Spinal cord (tissue), 10 donors: ENCODE results near the gene RAD51B. TPM values are rescaled to one million over a fixed set of nuclear protein-coding genes. Genes with fewer than 3 reads are reported as not detected.

Experiments used
- DNase-seq, 6 donors: peaks; one replicate each; pipeline versions ENCODE4 v3.0.0 to v3.0.0-alpha.2; 2013 to 2015; ENCODE audit warnings: low spot score in 6 of 6, low read depth in 4 of 6
- H3K27ac ChIP-seq: one replicate; pipeline ENCODE4 v1.5.1; 2013; ENCODE audit warnings: low read depth, low read length, control low read depth
- H3K27me3 ChIP-seq: one replicate; pipeline ENCODE4 v1.6.1; 2013; ENCODE audit warnings: low read length; ENCODE audit not compliant: control insufficient read depth, insufficient read depth
- H3K36me3 ChIP-seq: one replicate; pipeline ENCODE4 v1.6.1; 2013; ENCODE audit warnings: low read length; ENCODE audit not compliant: control insufficient read depth, insufficient read depth
- H3K4me1 ChIP-seq: one replicate; pipeline ENCODE4 v1.6.1; 2013; ENCODE audit warnings: low read length; ENCODE audit not compliant: control insufficient read depth, insufficient read depth
- H3K4me3 ChIP-seq: one replicate; pipeline ENCODE4 v1.5.1; 2013; ENCODE audit warnings: low read depth, low read length, control low read depth
- H3K9me3 ChIP-seq: one replicate; pipeline ENCODE4 v1.6.1; 2013; ENCODE audit warnings: low read length; ENCODE audit not compliant: control insufficient read depth, insufficient read depth
- WGBS: methylation state at CpG from one replicate; pipeline ENCODE4 v1.1.5; 2013; ENCODE audit warnings: missing lambda C conversion rate; ENCODE audit not compliant: insufficient coverage; 5-methylcytosine and 5-hydroxymethylcytosine counted together
- polyA plus RNA-seq, 2 donors: library from polyadenylated mRNA; unstranded; fragments of 120-200 nt; gene quantifications; one replicate each; pipeline ENCODE4 v1.2.1, GENCODE V29; 2013; ENCODE audit not compliant: insufficient read length in 2 of 2
- total RNA-seq, 2 donors: library from RNA; depleted of rRNA in 1 of 2; stranded (reverse); fragments of 120-200 nt in 1 of 2; fragments of >200 nt in 1 of 2; gene quantifications; one replicate each; pipeline versions ENCODE4 v1.2.3 to v1.2.4, GENCODE V29; 2013 to 2014
- donor health status: healthy.

RAD51B gene
- total and polyA plus RNA-seq, 4 donors, result 5.7 to 28.9 (median 14.4) TPM

DNA sequence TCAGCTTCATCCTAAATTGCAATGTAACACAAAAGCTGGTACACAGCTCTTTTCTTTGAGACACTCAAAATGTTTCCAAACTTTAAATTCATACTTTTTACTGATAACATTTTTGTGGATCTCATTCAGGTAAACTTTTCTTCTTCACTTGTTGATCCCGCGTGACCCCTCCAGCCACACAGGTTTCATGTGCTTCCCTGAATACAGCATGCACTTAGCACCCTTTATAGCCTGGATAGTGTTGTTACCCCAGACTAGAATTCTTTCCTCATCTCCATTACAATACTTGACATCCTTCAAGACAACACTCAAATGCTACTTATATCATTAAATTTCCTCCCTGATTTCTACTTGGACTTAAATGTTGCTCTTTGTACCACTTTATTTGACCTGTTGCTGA, 373.4 kb downstream of the RAD51B start:
- H3K27ac ChIP-seq, result no peak overlapping the region
- WGBS, result 80% methylated on average over 2 of the region's 2 CpGs
- H3K36me3 ChIP-seq, result no peaks in the 10 kb centered on the region
- DNase-seq, result no peak
- no peaks in the 10 kb centered on the region for H3K9me3 ChIP-seq
- H3K4me3 ChIP-seq, result no peak overlapping the region
- H3K27me3 ChIP-seq, result no peaks in the 10 kb centered on the region
- no peaks in the 10 kb centered on the region for H3K4me1 ChIP-seq

DNA sequence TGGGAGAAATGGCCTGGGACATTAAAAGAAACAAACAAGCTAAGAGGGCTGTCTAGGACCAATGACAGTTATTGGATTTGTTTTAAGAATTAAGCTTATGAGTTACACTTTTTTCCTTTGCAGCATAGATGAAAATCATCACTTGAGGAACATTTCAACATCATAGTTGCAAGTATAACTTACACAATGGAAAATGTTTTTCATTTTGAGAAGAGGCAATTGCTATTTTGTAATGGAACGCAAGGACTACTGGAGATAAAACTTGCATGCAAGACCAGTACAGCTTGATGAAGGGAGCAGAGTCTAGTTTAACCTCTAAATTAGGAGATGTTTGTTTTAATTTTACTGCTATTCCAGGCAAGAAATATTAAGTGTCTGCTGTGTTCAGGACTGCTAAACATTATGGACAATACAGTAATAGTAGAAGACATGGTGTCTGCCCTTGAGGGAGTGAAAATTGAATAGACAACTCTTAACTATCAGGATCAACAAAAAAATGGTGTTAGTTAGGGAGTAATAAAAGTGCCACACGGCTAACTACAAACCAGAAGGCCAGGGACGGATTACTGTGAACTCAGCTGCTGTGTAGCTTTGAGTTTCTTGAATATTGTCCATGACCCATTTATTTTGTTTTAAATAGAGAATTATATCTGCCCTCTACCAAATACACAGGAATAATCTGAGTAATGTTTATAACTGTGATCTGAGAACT, 374.5 kb downstream of the RAD51B start:
- Histone ChIP-seq H3K4me3 (no peak overlapping the region), H3K27me3 (no peaks in the 10 kb centered on the region), H3K27ac (no peak overlapping the region), H3K4me1 (no peaks in the 10 kb centered on the region), H3K36me3 (no peaks in the 10 kb centered on the region), H3K9me3 (no peaks in the 10 kb centered on the region)
- WGBS, result 91% methylated on average over 1 of the region's 3 CpGs
- no peak for DNase-seq

DNA sequence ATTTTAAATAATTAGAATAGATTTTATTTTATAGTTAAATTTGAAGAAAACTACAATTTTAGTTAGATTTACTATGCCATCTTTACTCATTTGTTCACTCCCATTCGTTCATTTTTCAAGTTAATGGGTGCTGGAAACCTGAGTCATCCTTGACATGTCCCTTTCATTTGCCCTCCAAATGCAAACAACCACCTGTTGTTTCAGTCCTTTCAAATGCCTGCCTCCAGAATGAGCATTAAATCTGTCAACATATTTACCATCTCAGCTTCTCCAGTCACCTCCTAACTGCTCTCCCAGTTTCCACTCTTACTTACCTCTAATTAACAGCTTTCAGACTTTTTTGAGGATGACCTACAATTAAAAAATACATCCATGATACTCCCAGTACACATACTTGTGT, 375.5 kb downstream of the RAD51B start:
- Histone ChIP-seq H3K27me3 (no peaks in the 10 kb centered on the region), H3K27ac (no peak overlapping the region), H3K4me1 (no peaks in the 10 kb centered on the region), H3K36me3 (no peaks in the 10 kb centered on the region), H3K4me3 (no peak overlapping the region), H3K9me3 (no peaks in the 10 kb centered on the region)
- no peak for DNase-seq
- 0% methylated on average over 1 of the region's 1 CpG for WGBS

DNA sequence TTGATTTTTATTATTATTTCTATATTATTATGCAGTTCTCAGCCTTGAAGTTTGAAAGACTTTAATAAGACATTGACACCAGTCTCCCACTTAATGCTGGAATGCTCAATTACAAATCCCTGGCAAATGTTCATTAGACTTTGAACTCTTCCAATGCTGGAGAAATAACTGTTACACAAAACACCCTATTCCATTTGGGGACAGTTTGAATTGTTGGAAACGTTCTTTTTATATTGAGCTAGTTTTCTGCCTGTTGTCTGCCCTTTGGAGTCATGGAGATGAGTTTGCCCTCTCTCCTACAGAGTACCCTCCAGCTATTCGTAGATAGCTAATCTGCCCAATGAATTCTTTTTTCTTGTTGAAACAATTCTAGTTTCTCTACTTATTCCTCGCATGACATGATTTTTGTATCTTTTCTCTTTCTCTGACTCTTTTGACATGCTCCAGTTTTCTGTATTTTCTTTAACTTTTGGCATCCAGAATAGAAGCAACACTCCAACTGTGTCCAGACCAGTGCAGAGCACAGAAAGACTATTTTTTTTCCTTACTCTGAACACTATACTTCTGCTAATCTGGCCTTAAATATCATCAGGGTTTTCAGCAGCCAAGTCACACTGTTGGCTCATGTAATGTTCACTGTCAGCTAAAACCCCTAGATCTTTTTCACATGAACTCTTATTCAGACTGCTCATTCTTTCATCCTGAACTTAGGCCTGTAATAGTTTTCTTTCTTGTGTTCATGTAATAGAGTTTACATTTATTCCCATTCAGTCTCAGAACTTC, 379.3 kb downstream of the RAD51B start:
- no peaks in the 10 kb centered on the region for H3K4me1 ChIP-seq
- peak overlapping the region; percentile 74 for H3K27ac ChIP-seq
- H3K9me3 ChIP-seq, result no peaks in the 10 kb centered on the region
- DNase-seq, result peak in 1 of 6 donors; percentile 47
- no peak overlapping the region for H3K4me3 ChIP-seq
- WGBS, result 65% methylated on average over 2 of the region's 3 CpGs
- no peaks in the 10 kb centered on the region for H3K27me3 ChIP-seq
- H3K36me3 ChIP-seq, result no peaks in the 10 kb centered on the region

DNA sequence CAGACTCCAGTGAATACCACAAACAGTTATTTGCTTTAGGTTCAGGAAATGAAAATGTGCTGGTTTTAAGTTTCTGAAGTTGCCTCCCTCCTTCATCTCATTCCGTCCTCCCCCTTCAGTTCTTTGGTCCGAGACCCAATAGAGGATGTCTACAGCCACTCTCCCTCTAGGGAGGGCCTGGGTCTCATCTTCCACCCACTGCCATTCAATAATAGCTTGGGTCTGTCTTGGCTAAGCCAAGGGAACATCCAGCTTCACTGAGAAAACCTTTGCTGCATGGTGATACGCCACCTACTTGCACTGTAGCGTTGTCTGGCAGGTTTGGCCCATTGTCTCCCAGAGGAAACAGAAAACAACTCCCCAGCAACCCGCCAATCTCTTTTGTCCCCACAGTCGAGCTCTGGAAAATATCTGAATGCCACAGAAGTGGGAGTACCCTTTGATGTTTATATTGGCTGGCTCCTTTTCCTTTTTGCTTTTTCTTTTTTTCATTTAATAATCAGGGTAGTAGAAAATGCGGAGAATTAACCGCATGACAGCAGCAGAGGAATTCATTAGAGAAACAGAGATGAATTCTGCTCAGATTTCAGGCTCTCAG, 380.1 kb downstream of the RAD51B start:
- Histone ChIP-seq H3K36me3 (no peaks in the 10 kb centered on the region), H3K27me3 (no peaks in the 10 kb centered on the region), H3K27ac (peak overlapping the region; percentile 74), H3K4me1 (no peaks in the 10 kb centered on the region), H3K4me3 (no peak overlapping the region), H3K9me3 (no peaks in the 10 kb centered on the region)
- 33% methylated on average over 5 of the region's 8 CpGs for WGBS
- peak in 2 of 6 donors; percentile 46 to 66 for DNase-seq

DNA sequence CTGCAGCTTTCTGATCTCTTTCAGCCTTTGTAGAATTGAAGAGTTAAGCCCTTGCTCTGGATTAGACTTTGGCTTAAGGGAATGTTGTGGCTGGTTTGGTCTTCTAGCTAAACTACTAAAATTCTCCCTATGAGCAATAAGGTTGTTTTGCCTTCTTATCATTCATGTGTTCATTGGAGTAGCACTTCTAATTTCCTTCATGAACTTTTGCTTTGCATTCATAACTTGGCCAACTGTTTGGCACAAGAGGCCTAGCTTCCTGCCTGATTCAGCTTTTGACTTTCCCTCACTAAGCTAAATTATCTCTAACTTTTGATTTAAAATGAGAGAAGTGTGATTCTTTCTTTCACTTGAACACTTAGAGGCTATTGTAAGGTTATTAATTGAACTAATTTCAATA, 384.3 kb downstream of the RAD51B start:
- Histone ChIP-seq H3K4me1 (no peaks in the 10 kb centered on the region), H3K27ac (no peak overlapping the region), H3K4me3 (no peak overlapping the region), H3K9me3 (no peaks in the 10 kb centered on the region), H3K27me3 (no peaks in the 10 kb centered on the region), H3K36me3 (no peaks in the 10 kb centered on the region)
- DNase-seq, result no peak

DNA sequence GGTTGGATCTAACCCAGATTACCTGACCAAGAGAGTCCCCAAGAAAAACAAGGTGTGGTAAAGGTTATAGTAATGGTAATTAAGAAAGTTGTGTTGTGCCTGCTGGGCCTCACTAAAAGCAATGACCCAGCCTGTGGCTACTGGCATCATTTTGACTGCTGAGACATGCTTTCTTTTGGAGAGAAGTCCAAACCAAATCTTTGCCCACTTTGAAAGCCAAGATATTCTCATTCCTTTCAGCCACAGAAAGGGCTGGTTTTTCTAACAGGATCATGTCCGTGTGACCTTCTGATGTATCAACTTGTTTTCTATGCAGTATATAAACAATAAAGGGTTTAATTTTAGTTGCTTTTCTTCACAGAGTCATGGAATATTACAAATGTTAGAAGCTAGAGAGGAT, 388.6 kb downstream of the RAD51B start:
- Histone ChIP-seq H3K9me3 (no peaks in the 10 kb centered on the region), H3K27ac (no peak overlapping the region), H3K4me3 (no peak overlapping the region), H3K4me1 (no peaks in the 10 kb centered on the region), H3K36me3 (no peaks in the 10 kb centered on the region), H3K27me3 (no peaks in the 10 kb centered on the region)
- WGBS, result no CpG with 5 or more reads among the region's 1 CpG
- no peak for DNase-seq

DNA sequence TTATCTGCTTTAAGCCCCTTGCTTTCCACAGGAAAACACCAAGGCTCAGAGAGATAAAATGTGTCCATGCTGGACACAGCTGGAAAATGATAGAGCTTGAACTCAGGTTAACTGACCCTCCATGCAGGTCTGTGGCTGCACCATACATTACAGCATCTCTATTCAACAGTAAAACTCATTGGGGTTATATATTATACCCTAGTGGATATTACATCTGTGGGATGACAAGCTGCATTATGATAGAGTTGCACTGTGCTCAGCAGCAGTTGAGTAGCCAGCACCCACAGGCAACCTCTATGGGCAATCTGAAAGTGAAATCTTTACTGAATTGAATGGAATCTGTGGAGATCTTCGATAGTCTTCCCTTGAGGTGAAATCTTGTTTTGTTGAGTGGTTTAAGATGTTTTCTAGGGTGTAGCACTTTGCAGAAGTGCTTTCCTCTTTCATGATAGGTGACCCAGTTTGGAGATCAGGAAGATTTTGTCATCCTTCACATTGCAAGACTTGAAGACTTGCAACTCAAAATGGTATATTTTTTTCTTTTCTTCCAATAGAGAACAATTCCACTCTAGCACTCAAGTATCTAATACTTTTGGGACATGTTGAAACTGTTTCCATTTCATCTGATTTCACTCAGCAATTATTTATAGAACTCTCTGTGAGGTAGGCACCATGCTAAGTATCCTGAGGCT, 389.2 kb downstream of the RAD51B start:
- H3K27me3 ChIP-seq, result no peaks in the 10 kb centered on the region
- WGBS, result no CpG with 5 or more reads among the region's 1 CpG
- no peaks in the 10 kb centered on the region for H3K4me1 ChIP-seq
- H3K36me3 ChIP-seq, result no peaks in the 10 kb centered on the region
- H3K4me3 ChIP-seq, result no peak overlapping the region
- no peak for DNase-seq
- H3K9me3 ChIP-seq, result no peaks in the 10 kb centered on the region
- H3K27ac ChIP-seq, result no peak overlapping the region

DNA sequence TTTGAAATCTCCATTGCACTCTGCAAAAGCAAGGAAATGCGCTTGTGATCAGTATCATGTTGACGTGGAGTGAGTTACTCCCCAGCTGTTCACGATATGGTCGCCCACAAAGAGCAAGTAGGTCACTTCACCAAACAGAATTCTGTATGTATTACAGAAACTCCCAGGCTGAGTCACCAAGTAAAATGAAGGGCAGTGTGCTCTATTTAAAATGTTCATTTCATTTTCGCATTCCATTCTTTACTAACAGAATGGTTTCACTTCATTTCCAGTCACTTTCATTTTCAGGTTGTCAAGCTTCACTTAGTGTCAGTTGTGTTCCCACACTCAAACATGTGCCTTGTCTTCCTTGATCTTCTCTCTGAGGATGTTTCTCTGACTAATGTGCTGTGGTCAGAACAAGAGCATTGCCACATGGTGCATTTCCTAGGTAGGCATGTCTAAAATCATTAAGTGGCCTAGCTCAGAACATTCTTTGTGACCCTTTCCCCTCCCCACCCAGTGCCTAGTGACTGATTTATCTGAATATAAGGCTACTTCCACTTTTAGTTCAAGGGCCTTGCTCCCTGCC, 391.2 kb downstream of the RAD51B start:
- 94% methylated on average over 3 of the region's 5 CpGs for WGBS
- Histone ChIP-seq H3K4me3 (no peak overlapping the region), H3K9me3 (no peaks in the 10 kb centered on the region), H3K27me3 (no peaks in the 10 kb centered on the region), H3K36me3 (no peaks in the 10 kb centered on the region), H3K27ac (peak overlapping the region; percentile 37), H3K4me1 (no peaks in the 10 kb centered on the region)
- DNase-seq, result no peak
